Mesenteric fat pad (tissue), 1 donor: Measurements from ENCODE around the gene CDH23. TPM values are rescaled to one million over a fixed set of nuclear protein-coding genes. Genes with fewer than 3 reads are reported as not detected.

Experiments used
- DNase-seq: peaks from one replicate; pipeline ENCODE4 v3.0.0-alpha.2; 2020; ENCODE audit warnings: low spot score
- total RNA-seq: library from RNA; stranded (reverse); fragmentation: NEBNext Ultra II Directional; extraction: Animal tissue kit (Norgen Biotek cat#: 25700); gene quantifications from one replicate; pipeline ENCODE4 v1.2.1, GENCODE V29; 2021
- donor health status: DM: yes; HTN: yes; CAD: no.

The CDH23 gene
- total RNA-seq, 1 donor from 2014 or later = 9.7 TPM

DNA sequence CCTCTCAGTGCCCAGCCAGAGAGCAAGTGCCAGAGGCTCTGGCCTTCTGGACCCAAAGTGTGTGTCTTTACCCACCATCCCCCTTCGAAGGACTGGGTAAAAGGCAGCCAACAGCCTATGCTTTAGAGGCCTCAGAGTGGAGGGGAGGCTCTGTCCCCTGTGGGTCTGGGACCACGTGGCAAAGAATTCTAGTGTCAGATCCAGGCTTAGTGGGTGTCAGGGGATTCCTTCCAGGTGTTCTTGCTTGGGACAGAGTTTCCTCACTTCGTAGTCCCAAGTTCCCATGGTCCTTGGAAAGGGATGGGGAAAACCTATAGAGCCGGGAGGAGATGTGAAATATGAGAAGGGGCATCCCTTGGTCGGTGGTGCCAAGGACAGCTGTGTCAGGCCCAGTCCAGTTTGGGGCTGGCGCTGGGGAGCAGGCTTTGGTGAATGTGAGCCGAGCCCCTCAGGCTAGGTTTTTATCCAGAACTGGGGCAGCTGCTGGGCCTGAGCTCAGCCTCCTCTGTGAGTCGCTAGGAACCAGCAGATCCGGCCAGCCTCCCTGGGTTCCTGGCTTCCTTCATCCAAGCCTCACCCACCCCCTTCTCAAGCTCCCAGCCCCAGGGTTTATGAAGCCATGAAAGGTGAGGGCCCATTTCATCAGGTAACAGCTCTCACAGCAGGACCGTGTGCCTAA, 251.7 kb downstream of the CDH23 start:
- no peak for DNase-seq

DNA sequence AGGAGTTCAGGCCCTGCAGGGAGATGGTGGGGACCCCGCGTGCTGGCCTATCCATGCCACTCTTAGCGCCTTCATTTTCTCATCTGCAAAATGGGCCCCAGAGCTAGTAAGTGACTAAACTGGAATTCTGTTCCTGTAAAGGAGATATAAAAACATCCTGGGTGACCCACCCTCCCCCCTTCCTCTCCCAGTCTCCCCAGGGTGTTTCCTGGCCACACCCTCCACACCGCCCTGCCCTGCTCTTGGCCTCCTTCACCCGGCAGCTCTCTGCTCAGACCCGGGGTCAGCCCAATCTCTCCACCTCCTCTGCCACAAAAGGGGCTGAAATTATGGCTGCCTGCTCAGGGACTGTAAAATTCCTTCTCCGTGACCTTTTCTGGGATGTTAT, 252.2 kb downstream of the CDH23 start:
- no peak for DNase-seq

DNA sequence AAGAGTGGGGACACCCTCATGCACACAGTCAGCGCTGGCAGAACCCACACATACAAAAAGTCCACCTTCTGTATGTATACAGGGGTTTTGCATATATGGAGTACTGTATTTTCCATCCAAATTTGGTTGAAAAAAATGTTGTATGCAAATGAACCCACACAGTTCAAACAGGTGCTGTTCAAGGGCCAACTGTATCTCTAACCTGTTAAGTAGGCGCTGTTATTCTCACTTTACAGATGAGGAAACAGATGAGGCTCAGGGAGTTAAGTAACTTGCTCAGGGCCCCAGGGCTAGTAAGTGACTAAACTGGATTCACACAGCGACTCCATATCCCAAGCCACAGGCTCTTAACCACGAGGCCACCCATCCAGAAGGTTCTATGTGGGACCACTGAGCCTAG, 252.9 kb downstream of the CDH23 start:
- DNase-seq = no peak

DNA sequence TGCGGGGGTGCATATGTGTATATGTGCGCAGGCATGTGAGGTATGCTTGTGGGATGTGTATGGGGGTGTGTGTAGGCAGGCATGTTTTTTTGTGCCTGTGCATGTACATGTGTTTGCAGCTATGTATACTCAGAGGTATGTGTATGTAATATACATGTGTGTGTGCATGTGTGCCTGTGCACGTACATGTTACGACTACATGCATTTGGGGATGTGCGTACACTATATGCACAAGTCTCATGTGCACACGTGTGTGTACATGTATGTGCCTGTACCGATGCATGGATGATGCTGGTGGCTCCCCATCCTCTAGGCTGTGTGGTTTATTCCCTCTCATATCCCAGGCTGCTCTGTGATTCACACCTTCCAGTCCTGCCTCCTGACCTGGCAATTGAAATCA, 253.7 kb downstream of the CDH23 start:
- no peak for DNase-seq

DNA sequence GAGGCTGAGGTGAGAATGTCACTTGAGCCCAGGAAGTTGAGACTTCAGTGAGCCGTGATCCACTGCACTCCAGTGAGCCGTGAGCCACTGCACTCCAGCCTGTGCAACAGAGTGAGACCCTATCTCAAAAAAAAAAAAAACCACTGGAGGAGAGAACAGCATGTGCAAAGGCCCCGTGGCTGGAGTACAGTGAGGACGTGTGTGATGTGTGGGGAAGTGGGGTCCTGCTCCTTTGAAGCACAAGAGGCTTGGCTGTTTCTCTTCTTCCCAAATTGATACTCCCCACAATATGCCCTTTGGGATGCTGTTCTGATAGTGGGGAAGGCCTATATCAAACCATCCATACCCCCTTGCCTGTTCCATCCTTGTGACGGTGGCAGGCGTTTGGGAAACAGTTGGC, 254.7 kb downstream of the CDH23 start:
- DNase-seq = no peak

DNA sequence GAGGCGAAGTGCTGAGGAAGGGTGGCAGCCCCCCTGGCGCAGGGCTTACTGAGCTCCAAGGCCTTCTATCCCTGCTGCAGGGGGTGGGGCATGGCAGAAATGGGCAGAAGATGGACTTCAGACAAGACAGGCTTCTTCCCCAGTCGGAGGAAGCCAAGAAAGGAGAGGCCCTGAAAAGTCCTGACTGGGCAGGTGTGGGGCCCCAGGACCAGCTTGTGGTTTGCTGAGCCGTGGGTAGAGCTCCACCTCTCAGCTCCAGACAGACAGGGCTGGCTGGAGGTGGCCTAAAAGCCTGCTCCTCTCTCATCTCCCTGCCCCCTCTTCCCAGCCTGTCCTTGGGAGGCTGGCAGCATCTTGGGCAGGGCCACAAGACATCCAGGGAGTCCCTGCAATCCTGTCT, 255.2 kb downstream of the CDH23 start:
- DNase-seq = no peak

DNA sequence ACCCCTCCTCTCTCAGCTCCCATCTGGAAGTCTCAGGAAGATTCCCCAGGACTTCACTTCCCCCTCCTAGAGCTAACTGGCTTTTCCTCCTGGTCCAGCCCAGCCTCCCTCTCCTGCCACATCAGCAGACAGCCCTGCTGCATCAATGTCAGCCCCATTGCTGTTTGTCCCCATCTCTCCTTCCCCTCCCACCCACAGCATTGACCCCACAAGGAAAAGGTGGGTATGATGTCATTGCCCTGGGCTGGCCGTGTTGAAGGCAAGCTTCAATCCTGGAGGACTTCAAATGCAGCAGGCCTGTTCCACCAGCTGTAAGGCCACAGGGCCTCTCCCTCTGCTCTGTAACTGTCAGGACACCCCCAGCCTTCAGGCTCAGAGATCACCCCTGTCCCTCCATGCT, 256.3 kb downstream of the CDH23 start:
- no peak for DNase-seq

DNA sequence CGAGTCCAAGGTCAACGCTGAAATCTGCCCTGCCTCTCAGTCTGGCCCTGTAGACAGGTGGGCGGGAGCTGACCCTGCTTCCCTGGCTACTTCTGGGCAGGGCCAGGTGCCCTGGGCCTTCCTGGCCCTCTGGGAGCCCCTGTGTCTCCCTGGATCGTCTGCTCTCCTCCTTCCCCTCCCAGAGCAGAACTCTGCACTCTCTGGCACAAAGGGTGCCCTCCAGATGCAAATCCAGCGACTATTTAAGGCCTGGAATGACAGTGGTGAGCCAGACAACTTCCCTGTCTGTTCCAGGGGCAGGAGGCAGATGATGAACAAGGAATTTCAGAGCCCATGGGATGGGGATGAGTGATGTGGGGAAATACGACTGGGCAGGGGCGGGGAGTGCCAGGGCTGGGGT, 259.5 kb downstream of the CDH23 start:
- DNase-seq = no peak

DNA sequence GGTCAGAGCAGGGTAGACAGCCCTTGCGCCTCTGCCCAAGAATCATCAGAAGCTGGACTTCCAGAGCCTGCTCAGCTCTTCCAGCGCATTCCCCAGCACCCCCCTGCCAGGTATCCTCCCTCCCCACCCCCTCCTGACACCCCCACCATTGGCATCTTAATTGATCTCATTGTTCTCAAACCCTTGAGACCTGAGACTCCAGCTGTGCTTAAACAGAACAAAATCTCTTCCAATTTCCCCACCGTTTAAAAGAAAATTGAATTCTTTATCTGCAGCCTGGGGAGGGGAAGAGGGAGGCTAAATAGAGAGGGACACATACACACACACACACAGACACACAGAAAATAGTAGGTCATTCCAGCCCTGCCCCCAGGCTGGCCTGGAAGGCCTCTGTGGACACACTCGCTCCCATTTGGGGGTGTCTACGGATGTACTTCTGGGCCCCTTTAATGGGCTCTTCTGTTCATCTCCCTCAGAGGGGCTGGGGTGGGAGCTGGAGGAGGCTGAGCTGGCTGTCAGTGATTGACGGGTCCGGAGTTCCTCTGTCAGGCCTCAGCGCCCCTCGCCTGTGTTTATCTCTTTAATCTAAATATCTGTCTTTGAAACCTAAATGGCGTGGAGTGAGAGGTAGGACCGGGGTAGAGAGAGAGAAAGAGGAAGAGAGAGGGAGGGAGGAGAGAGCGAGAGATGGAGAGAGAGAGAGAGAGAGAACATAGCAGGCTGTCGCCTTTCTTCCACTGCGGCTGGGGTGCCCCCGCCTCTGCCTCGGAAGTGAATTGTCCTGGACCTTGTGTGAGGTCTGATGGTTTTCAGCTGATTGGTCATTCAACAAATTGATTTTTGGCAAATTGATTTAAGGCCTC, 261.1 kb downstream of the CDH23 start:
- no peak for DNase-seq

DNA sequence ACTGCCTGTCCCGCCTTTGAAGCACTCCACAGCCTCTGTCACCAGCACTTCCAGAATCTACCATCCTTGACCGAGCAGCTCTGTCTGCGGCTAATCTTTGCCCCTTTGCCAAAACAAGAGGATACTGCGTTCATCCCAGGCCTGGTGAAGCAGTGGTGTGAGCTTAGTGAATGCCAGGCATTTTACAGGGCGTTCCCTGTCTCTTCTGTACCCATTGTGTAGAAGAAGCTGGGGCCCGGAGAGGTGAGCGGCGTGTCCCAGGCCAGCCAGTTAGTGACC, 261.7 kb downstream of the CDH23 start:
- DNase-seq = no peak

DNA sequence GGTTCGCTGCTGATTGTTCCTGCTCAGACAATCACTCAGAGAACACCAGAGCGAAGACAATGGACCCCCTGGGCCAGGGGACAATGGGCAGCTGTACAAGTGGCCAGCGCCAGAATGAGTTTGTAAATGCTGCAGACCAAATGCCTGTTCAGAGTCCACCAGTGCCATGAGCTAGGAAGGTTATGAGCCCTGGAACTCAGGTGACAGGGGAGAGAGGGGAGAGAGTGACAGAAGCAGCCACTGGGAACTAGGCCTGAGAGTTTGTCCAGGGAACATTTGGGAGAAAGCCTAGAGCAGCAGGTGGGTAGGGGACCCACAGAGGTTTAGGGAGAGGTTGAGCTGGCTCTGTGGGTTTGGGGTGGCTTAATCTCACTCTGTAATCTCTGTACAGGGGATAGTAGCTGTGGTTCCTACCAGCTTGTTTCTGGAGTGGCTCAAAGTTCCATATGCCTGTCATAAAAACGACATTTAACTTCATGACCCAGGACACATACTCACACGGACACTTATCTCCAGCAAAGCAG, 262.5 kb downstream of the CDH23 start:
- DNase-seq = no peak

DNA sequence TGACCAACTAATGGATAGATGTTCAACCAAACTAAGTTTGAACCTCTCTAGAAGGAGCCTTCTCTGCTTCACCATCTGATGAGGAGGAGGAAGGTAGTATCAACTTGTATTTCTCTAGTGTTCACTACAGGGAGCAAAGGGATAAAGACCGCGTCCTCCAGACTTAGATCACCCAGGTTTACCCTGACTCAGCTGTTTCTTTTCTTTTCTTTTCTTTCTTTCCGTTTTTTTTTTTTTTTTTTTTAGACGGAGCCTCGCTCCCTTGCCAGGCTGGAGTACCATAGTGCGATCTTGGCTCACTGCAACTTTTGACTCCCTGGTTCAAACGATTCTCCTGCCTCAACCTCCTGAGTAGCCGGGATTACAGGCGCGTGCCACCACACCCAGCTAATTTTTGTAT, 263.0 kb downstream of the CDH23 start:
- no peak for DNase-seq

DNA sequence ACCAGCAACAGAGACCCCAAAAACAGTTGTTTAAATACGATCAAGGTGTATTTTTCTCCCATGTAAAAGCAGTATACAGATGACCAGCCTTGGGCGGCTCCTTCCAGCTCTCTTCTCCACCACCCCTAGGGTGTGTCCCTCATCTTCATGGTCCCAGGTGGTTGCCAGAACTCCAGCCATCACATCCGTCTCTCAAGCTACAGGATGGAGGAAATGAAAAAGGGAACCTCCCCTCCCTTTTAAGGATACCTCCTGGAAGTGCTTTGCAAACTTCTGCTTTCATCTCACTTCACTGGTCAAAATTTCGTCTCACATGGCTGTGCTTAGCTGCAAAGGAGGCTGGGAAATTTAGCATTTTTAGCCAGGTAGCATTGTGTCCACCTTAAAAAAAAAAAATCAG, 263.6 kb downstream of the CDH23 start:
- no peak for DNase-seq

DNA sequence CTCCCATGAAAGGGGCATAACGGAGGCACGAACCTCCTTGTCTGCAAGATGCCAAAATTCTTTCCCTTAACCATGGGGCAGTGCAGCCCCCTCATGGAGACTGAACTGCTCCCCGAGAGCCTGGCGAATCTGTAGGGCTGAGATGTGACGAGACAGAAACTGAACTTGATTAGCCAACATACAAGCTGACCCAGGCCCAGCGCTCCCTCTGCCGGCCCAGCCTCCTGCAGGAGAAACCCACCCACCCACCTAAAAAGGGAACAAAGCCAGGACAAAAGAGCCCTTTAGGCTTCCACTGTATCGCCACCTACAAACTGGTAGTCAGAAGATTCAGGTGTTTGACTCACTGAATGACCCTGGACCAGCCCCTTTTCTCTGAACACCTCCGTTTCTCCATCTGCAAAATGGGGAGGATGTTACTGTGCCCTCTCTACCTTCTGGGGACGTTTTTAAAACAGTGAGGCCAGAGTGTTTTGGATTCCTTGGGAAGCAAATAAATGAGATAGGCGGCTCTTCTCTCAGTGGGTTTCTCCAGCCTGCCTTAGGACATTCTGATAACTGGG, 264.4 kb downstream of the CDH23 start:
- DNase-seq = no peak

DNA sequence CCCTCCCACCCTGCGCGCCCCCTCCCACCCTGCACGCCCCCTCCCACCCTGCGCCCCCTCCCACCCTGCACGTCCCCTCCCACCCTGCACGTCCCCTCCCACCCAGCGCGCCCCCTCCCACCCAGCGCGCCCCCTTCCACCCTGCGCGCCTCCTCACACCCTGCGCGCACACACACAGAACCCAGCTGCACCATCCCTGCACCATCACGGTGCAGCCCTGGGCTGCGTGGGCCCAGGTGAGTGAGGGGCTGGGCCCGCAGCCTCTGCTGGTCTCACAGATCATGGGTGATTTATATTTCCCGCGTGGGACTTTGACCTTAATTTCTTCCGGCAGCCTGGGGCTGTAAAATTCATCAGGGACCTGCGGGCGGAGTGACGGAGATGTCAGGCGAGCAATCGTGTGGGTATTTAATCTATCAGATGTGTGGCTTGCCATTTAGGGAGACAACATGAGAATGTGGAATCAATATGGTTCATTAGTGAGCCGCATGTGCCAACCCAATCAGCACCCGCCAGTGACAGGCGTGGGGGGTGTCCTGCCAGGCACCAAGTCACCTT, 265.1 kb downstream of the CDH23 start:
- no peak for DNase-seq

DNA sequence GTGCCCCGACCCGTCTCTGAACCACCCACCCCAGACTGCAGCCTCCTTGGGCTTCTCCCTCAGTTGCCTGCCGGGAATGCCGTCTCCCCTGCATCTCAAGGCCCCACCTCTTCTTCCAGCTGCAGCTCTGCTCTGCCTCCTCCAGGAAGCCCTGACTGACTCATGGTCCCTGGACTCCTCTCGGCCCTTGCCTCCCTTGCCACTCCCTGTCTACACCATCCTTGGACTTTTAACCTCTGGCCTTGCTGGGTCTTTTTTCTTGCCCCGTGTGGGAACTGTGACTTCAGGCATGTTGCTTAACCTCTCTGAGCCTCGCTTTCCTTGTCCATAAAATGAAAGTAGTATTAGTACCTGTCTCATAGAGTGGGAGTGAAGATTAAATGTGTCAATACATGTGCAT, 266.6 kb downstream of the CDH23 start:
- no peak for DNase-seq

DNA sequence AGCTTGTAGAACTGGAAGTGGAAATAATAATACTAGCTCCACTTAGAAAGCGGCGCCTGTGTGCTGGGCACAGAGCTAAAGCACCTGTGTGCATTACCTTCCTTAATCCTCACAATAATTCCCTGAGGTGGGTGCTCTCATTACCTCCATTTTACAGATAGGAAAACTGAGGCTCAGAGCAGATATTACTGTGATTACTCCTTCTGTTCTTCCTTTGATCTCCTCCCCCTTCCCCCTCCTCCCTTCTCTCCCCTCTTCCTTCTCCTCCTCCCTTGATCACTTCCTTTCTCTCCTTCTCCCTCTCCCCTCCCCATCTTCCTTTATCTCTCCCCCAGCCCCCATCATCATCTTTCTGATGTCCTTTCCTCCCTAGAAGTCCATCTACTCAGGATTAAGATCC, 267.9 kb downstream of the CDH23 start:
- DNase-seq = no peak

DNA sequence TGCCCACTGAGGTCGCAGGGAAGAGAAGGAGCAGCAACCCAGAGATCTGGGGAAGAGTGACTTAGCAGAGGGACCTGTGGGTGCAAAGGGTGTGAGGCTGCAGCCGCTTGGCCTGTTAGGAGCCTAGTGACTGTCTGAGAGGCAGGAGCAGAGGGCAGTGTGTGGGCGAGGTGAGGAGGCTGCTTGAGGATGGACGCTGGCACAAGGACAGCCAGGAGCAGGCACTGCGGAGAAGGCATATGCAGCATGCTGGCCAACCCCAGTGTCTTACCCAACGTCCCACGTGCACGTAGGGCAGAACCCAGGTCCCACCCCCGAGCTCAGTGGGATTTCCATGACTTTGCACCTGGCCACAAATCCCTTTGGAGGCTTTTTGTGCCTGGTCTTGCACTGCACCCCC, 268.7 kb downstream of the CDH23 start:
- DNase-seq = no peak

DNA sequence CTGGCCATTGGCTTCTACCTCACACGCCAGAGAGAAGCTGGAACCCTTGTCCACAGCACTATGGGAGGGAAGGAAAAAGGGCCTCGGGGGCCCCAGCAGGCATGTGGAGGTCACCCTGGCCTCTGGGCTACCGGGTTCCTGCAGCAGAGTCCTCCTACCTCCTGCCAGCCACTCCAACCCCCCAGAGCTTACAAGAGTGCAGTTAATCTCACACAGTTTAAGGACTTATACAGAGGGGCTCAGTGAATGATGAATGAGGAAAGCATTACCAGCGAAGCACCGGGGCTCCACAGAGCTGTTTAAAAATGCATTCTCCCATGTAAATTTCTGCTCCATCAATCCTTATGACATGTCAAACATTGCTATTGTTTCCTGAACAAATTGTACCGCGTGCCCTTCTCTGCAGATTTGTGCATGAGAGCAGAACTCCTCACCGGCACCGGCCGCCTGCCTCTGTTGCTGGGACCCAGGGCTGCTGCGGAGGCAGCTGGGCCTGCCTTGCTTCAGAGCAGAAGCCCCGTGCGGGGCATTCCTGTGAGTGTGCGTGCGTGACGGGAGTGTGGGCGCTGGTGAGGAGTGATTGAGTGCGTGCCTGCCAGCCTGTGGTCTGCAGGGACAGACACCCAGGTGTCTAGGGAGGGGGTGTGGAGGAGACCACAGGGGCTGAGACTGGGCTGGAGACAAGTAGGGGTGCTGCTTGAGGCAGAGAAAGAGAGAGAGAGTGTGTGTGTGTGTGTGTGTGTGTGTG, 270.1 kb downstream of the CDH23 start:
- no peak for DNase-seq

DNA sequence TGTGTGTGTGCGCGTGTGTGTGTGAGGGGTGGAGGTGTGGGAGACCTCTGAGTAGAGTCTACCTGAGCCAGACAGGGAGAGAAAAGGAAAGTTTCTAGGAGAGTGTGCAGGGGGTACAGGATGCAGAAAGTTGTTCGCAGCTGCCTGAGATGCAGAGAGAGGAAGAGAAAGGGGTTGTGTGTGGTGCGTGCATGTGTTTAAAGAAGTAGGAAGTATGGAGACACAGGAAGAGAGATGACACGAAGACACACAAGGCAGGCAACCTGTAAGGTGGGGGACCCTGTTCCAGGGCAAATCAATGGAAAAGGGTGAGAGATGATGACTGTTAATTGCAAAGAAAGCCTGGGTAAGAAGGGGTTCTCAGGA, 270.6 kb downstream of the CDH23 start:
- DNase-seq = no peak
